Measurements from ENCODE around the gene PRKAG2. TPM values are rescaled to one million over a fixed set of nuclear protein-coding genes. Genes with fewer than 3 reads are reported as not detected.

Gene PRKAG2
- total and polyA plus RNA-seq, 2 of the 8 experiments (the other 6 are each of a cell fraction or from before 2014, with no cell fraction given): 7.5 to 18.1 TPM

DNA sequence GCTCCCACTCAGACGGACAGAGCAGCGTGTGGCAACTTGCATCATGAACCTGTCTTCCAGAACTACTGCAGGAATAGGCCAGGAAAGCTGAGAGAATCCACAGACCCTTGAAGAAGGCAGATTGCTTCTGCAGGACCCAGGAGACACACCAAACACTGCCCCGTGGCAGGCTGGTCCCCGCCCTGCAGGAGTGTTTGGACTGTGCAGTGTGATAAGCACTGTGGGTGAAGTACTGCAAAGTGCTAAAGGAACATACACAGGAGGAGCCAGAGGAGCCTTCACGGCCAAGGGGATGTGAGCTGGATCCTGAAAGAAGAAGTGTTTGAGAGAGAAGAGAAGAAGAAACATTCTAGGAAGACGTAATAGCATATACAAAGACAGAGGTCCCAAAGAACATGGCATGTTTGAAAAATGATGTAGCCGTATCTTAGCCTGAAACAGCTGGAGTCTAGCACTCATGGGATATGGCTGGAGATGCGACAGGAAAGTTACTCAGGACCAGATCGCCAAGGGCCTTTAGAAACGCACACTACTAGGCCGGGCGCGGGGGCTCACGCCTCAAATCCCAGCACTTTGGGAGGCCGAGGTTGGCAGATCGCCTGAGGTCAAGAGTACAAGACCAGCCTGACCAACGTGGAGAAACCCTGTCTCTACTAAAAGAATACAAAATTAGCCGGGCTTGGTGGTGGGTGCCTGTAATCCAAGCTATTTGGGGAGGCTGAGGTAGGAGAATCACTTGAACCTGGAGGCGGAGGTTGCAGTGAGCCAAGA, 260.3 kb downstream of the PRKAG2 start:
- Histone ChIP-seq H3K23me2 (ENCODE audit: low read depth, low read length) (peaks cover 2% of the 10 kb centered on the region; the same call in 1 of the 2 replicates), H3K56ac (replicated peaks; ENCODE audit: insufficient read length, low read depth, low read length) (no peak overlapping the region), H2AFZ (ENCODE audit: low read length) (no peak overlapping the region), H2AK5ac (ENCODE audit: low read depth, low read length) (no peak overlapping the region), H3K18ac (ENCODE audit: extremely low read depth, low read length) (no peak overlapping the region), H2BK20ac (ENCODE audit: low read length) (no peak overlapping the region), H3K79me1 (ENCODE audit: low read depth, low read length) (peaks cover 4% of the 10 kb centered on the region; the same call in 1 of the 2 replicates), H3K4me1 (replicated peaks in 1 of 4; ENCODE audit: control insufficient read depth in 3 of 4, insufficient read depth in 4 of 4, low read length in 3 of 4) (no peaks in the 10 kb centered on the region), H4K5ac (ENCODE audit: insufficient read length, low read depth, low read length) (no peak overlapping the region), H3K14ac (ENCODE audit: insufficient read length) (no peak overlapping the region), H4K91ac (replicated peaks; ENCODE audit: insufficient read length, low read length) (no peak overlapping the region), H3K27me3 (replicated peaks in 1 of 4; ENCODE audit: control insufficient read depth in 3 of 4, extremely low read depth in 1 of 4, insufficient read depth in 3 of 4, low read length in 3 of 4) (no peaks in the 10 kb centered on the region), H3K9ac (replicated peaks in 1 of 4; ENCODE audit: extremely low read depth in 1 of 4, low read depth in 3 of 4, low read length in 3 of 4) (no peak overlapping the region), H2BK12ac (ENCODE audit: low read depth, low read length) (no peak overlapping the region), H3K79me2 (ENCODE audit: control insufficient read depth in 1 of 2, insufficient read depth in 2 of 2, low read length in 2 of 2) (no peaks in the 10 kb centered on the region; a peak in 1 of 4 replicates), H3K23ac (ENCODE audit: insufficient read length) (no peak overlapping the region), H2BK120ac (replicated peaks; ENCODE audit: low read depth, low read length) (no peak overlapping the region), H3K36me3 (ENCODE audit: control insufficient read depth in 2 of 4, insufficient read depth in 4 of 4, low read length in 3 of 4) (no peaks in the 10 kb centered on the region), H3K4me3 (ENCODE audit: extremely low read depth in 1 of 4, insufficient read depth in 2 of 4, low read depth in 3 of 4, low read length in 4 of 4) (no peak overlapping the region), H2BK5ac (ENCODE audit: low read depth, low read length) (no peak overlapping the region), H2BK15ac (ENCODE audit: low read length) (no peak overlapping the region), H3K4ac (replicated peaks; ENCODE audit: insufficient read length, low read depth, low read length) (no peak overlapping the region), H3K9me3 (ENCODE audit: insufficient read depth in 2 of 2, low read depth in 1 of 2, low read length in 1 of 2) (no peaks in the 10 kb centered on the region), H4K8ac (ENCODE audit: extremely low read depth, insufficient read depth, low read length) (no peak overlapping the region), H3K4me2 (ENCODE audit: insufficient read depth in 1 of 2, low read depth in 2 of 2, low read length in 2 of 2) (no peak overlapping the region), H4K20me1 (replicated peaks in 1 of 2; ENCODE audit: control insufficient read depth in 1 of 2, insufficient read depth in 2 of 2, low read length in 2 of 2) (peaks cover 0 to 2% of the 10 kb centered on the region in 2 experiments), H3K27ac (ENCODE audit: low read depth, low read length) (no peak overlapping the region)
- FAIRE-seq (no peak), DNase-seq (ENCODE audit: low read depth in 1 of 2, low spot score in 2 of 2) (no peak)
- ChIA-PET CTCF (ENCODE audit: partially characterized antibody) (interaction anchor here (0.6 to 2.4 kb wide), 6 partner anchors 25 to 167 kb away, joined by 3 to 10 read pairs (median 3); no protein-coding TSS in a partner anchor), POLR2A (ENCODE audit: partially characterized antibody) (interaction anchor here (1.4 kb wide), 1 partner anchor 9 kb away, joined by 3 read pairs; no protein-coding TSS in a partner anchor)
- 87% methylated on average over 19 of the region's 19 CpGs; no CpG with 5 or more reads in 1 of the 2 experiments for WGBS, 2 experiments (ENCODE audit: extremely low coverage in 1 of 2, insufficient coverage in 1 of 2, insufficient read length in 1 of 2, insufficient replicate concordance in 2 of 2, low coverage in 1 of 2, low lambda C conversion rate in 2 of 2, missing lambda C conversion rate in 1 of 2)
- TF ChIP-seq FOSL1 (IDR thresholded peaks at IDR 0.05; ENCODE audit: insufficient read depth, low read depth, low read length) (no peak), MAFK (IDR thresholded peaks at IDR 0.05; ENCODE audit: low read depth, low read length) (no peak)

All from H1 (cell line).